Measurements from ENCODE around the gene CLEC16A. TPM values are rescaled to one million over a fixed set of nuclear protein-coding genes. Genes with fewer than 3 reads are reported as not detected.

CLEC16A gene
- polyA plus RNA-seq, 3 donors: 3.4 to 12.0 (median 5.8) TPM

- 84% methylated on average over 8 of the region's 9 CpGs for WGBS (ENCODE audit: insufficient coverage)
- H3K4me3 Mint-ChIP-seq: no peak overlapping the region
- no peak overlapping the region for H3K9ac ChIP-seq (ENCODE audit: insufficient read depth, low read length, poor library complexity, severe bottlenecking)
Measured at GRCh38 chr16:11168386-11169051, 224.2 kb downstream of the CLEC16A start.

GRCh38 chr16:11169641-11170040 is 225.3 kb downstream of the CLEC16A start:
- Mint-ChIP-seq H3K9me3 (peaks cover 0 to 3% (median 0%) of the 10 kb centered on the region in 7 donors), H3K4me1 (no peaks in the 10 kb centered on the region), H3K36me3 (peaks cover 70 to 75% of the 10 kb centered on the region in 2 donors), H3K27me3 (ENCODE audit: low read depth in 3 of 3) (peaks cover 0 to 2% (median 0%) of the 10 kb centered on the region in 3 donors), H3K4me3 (no peak overlapping the region), H3K27ac (peak overlapping the region in 1 of 7 donors; percentile 61)
- DNase-seq: no peak
- no peaks in the 10 kb centered on the region for H3K27me3 ChIP-seq (ENCODE audit: control insufficient read depth in 2 of 2, insufficient read depth in 2 of 2, low read length in 2 of 2)
- no peaks in the 10 kb centered on the region for H4K20me1 ChIP-seq (ENCODE audit: insufficient read depth, low read length)
- no peak overlapping the region for H3K4me3 ChIP-seq (replicated peaks in 1 of 3; ENCODE audit: low read depth in 2 of 3, low read length in 3 of 3)
- WGBS (ENCODE audit: insufficient coverage): 95% methylated on average over 4 of the region's 4 CpGs
- peaks cover 31 to 72% of the 10 kb centered on the region in 2 donors for H3K36me3 ChIP-seq (replicated peaks in 1 of 2; ENCODE audit: control insufficient read depth in 1 of 2, insufficient read depth in 2 of 2, low read length in 2 of 2)
- no peak overlapping the region for H2AFZ ChIP-seq (ENCODE audit: insufficient read depth, low read depth, low read length, poor library complexity, severe bottlenecking)
- H3K79me2 ChIP-seq (ENCODE audit: insufficient read depth, low read length): no peaks in the 10 kb centered on the region
- no peaks in the 10 kb centered on the region for H3K4me1 ChIP-seq (ENCODE audit: control insufficient read depth in 1 of 2, insufficient read depth in 2 of 2, low read length in 2 of 2)
- no peak for TF ChIP-seq CTCF (IDR thresholded peaks at IDR 0.05)
- H3K9me3 ChIP-seq (replicated peaks in 1 of 2; ENCODE audit: control insufficient read depth in 1 of 2, insufficient read depth in 1 of 2, low read length in 2 of 2): no peaks in the 10 kb centered on the region
- intact Hi-C loops (cut with micrococcal nuclease): no loop called here
- H3K9ac ChIP-seq (ENCODE audit: insufficient read depth, low read length, poor library complexity, severe bottlenecking): no peak overlapping the region
- no peak overlapping the region for H3K27ac ChIP-seq (ENCODE audit: low read depth in 1 of 2, low read length in 2 of 2)
- no peak overlapping the region for H3K4me2 ChIP-seq (replicated peaks; ENCODE audit: extremely low read depth, low read length, poor library complexity, severe bottlenecking)

More at GRCh38 chr16:11168386-11169051, 224.2 kb downstream of the CLEC16A start:
- Histone ChIP-seq H2AFZ (ENCODE audit: insufficient read depth, low read depth, low read length, poor library complexity, severe bottlenecking) (no peak overlapping the region), H3K4me3 (replicated peaks in 1 of 3; ENCODE audit: low read depth in 2 of 3, low read length in 3 of 3) (no peak overlapping the region), H3K27me3 (ENCODE audit: control insufficient read depth in 2 of 2, insufficient read depth in 2 of 2, low read length in 2 of 2) (no peaks in the 10 kb centered on the region), H3K36me3 (replicated peaks in 1 of 2; ENCODE audit: control insufficient read depth in 1 of 2, insufficient read depth in 2 of 2, low read length in 2 of 2) (peaks cover 25 to 62% of the 10 kb centered on the region in 2 donors), H3K4me1 (ENCODE audit: control insufficient read depth in 1 of 2, insufficient read depth in 2 of 2, low read length in 2 of 2) (no peaks in the 10 kb centered on the region), H4K20me1 (ENCODE audit: insufficient read depth, low read length) (no peaks in the 10 kb centered on the region), H3K27ac (ENCODE audit: low read depth in 1 of 2, low read length in 2 of 2) (no peak overlapping the region), H3K9me3 (replicated peaks in 1 of 2; ENCODE audit: control insufficient read depth in 1 of 2, insufficient read depth in 1 of 2, low read length in 2 of 2) (no peaks in the 10 kb centered on the region), H3K79me2 (ENCODE audit: insufficient read depth, low read length) (no peaks in the 10 kb centered on the region), H3K4me2 (replicated peaks; ENCODE audit: extremely low read depth, low read length, poor library complexity, severe bottlenecking) (no peak overlapping the region)
- H3K4me1 Mint-ChIP-seq: no peaks in the 10 kb centered on the region
- no peak for TF ChIP-seq CTCF (IDR thresholded peaks at IDR 0.05)
- peaks cover 59 to 64% of the 10 kb centered on the region in 2 donors for H3K36me3 Mint-ChIP-seq
- no peak for DNase-seq
- H3K27me3 Mint-ChIP-seq (ENCODE audit: low read depth in 3 of 3): peaks cover 0 to 4% (median 0%) of the 10 kb centered on the region in 3 donors
- intact Hi-C loops (cut with micrococcal nuclease): no loop called here
- H3K9me3 Mint-ChIP-seq: peaks cover 0 to 2% (median 0%) of the 10 kb centered on the region in 7 donors
- H3K27ac Mint-ChIP-seq: peak overlapping the region in 1 of 7 donors; percentile 21

Measured in CD14-positive monocyte (primary cell).